Amniotic stem cell (primary cell): ENCODE measurements around the gene DCDC2B.
"Not testable (repeated sequence)": the region's sequence is repeated elsewhere in the genome, so short reads cannot be mapped to it uniquely, and the experiment has no call there.

Experiments
- DNase-seq: peaks from one replicate; lab custom pipeline; 2025; lab: John Stamatoyannopoulos, UW

The DCDC2B gene

DNA sequence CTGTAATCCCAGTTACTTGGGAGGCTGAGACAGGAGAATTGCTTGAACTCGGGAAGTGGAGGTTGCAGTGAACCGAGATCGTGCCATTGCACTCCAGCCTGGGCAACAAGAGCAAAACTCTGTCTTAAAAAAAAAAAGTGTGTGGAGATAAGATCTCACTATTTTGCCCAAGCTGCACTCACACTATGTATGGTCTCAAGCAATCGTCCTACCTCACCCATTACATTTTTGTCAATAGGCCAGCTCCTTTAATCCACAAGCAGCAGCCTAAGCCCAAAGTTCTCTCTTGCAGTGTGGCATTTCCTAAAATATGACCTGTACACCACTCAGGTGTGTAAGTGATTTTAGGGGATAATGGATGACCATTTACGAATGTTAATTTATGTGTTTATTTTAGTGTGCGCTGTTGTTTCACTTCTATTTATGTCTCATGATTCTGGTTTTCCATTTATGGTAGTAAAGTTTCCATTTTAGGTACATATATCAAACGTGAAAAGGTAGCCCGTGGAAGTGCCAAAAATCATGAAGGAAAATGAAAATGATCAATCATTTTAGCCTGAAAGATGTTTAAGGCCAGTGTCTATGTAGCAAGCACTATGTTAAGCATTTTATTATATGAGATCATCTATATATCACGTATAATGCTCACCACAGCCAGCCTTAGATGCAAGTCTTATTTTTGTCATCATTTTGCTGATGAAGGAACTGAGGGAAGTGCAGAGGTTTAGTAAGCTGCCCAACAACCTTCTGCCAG, 47.8 kb downstream of the DCDC2B start:
- DNase-seq = no peak

DNA sequence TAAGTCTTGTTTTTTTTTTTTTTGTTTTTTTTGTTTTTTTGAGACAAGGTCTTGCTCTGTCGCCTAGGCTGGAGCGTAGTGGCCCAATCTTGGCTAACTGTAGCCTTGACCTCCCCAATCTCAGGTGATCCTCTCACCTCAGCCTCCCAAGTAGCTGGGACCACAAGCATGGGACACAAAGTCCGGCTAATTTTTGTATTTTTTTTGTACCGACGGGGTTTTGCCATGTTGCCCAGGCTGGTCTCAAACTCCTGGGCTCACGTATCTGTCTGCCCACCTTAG, 48.3 kb downstream of the DCDC2B start:
- no peak for DNase-seq

DNA sequence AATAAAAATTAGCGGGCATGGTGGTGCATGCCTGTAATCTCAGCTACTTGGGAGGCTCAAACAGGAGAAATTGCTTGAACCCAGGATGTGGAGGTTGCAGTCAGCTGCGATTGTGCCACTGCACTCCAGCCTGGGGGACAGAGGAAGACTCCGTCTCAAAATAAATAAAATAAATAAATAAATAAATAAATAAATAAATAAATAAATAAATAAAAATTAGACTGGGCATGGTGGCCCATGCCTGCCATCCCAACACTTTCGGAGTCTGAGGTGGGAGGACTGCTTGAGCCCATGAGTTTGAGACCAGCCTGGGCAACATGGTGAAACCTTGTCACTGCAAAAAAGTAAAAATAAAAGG, 54.3 kb downstream of the DCDC2B start:
- not testable (repeated sequence) for DNase-seq

DNA sequence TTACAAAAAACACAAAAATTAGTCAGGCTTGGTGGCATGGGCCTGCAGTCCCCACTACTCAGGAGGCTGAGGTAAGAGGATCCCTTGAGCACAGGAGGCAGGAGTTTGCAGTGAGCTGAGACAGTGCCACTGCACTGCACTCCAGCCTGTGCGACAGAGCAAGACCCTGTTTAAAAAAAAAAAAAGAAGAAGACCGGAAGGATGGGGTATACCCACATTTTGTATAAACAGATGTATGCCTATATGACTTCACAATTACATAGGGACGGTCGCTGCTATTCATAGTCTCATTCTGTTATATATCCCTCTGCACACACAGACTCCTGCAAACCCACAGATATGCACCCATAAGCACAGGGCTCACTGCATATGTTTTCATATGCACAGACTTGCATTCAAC, 54.9 kb downstream of the DCDC2B start:
- DNase-seq = no peak
